ENCODE results near the gene CLIC1.

DNA sequence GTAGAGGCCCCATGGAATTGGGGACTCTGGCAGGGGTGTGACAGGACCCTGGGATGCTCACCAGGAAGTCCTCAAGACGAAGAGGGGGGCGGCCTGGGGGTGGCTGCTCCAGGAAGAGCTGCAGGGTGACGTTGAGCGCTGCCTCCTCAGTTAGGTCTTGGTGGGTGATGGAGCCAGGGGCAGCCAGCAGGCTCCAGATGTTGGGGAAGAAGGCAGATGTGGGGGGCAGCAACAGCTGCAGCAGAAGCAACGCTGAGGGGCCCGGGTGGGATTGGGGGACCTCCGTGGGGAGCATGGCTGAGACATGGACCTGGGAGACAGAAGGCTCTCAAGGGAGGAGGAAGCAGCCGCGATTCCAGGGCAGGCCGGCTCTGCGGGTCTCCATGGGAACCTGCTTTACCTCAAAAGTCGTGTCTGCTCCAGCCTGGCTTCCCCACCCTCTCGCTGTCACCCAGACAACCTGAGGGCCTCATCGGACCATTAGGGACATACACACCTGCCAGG is 40.2 kb upstream of the CLIC1 start:
- TF ChIP-seq ZNF785 (tag by site-specific recombination; IDR thresholded peaks at IDR 0.05) (no peak), ZNF341 (tag by site-specific recombination; IDR thresholded peaks at IDR 0.05; ENCODE audit: low read depth) (no peak; the same call in 1 of the 2 replicates), MEIS1 (CRISPR knock-in tag; IDR thresholded peaks at IDR 0.05; ENCODE audit: borderline replicate concordance) (no peak)
- TF ChIP-seq, protein P1, sequence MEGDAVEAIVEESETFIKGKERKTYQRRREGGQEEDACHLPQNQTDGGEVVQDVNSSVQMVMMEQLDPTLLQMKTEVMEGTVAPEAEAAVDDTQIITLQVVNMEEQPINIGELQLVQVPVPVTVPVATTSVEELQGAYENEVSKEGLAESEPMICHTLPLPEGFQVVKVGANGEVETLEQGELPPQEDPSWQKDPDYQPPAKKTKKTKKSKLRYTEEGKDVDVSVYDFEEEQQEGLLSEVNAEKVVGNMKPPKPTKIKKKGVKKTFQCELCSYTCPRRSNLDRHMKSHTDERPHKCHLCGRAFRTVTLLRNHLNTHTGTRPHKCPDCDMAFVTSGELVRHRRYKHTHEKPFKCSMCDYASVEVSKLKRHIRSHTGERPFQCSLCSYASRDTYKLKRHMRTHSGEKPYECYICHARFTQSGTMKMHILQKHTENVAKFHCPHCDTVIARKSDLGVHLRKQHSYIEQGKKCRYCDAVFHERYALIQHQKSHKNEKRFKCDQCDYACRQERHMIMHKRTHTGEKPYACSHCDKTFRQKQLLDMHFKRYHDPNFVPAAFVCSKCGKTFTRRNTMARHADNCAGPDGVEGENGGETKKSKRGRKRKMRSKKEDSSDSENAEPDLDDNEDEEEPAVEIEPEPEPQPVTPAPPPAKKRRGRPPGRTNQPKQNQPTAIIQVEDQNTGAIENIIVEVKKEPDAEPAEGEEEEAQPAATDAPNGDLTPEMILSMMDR (tag by site-specific recombination; IDR thresholded peaks at IDR 0.05), result no peak

All from HEK293 (cell line).